ENCODE measurements around the gene FAM98C.
A peak's percentile ranks its signal among the peaks of the same experiment; 100 is the strongest.

Gene FAM98C

GRCh38 chr19:38429055-38429810 lies 26.3 kb downstream of the FAM98C start:
- no peak for DNase-seq

- no peak for DNase-seq
These were observed 26.9 kb downstream of the FAM98C start for GRCh38 chr19:38429811-38430156.

DNA sequence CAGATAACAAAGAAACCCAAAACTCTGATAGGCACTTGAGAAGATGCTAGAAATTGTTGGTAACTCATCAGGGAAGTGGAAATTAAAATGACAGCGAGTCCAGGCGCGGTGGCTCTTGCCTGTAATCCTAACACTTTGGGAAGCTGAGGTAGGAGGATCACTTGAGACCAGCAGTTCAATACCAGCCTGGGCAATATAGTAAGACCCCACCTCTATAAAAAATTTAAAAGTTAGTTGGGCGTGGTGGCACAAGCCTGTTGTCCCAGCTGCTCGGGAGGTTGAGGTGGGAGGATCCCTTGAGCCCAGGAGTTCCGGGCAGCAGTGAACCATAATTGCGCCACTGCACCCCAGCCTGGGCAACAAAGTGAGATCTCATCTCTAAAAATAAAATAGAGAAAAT lies 28.0 kb downstream of the FAM98C start:
- DNase-seq: no peak

GRCh38 chr19:38433268-38433733 lies 30.4 kb downstream of the FAM98C start, which contains the start of gene RYR1:
TSS of gene RYR1 (plus strand) at chr19:38433691. CDS start at chr19:38433830, 139 bp downstream.
- DNase-seq: peak; percentile 38 to 55

- DNase-seq: no peak
These were observed 31.7 kb downstream of the FAM98C start for GRCh38 chr19:38434549-38435051.

DNA sequence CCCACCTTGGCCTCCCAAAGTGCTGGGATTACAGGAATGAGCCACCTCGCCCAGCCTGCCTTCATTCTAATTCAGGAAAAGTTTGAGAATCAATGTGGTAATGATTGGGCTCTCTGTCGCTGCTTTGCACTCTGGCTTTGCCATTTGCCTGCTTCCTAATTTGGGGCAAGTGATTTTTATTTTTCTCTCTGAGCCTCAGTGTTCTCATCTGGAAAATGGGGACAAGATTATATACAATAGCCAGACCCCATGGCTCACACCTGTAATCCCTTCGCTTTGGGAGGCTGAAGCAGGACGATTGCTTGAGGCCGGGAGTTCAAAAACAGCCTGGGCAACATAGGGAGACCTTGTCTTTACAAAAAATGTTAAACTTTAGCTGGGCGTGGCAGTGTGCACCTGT lies 34.4 kb downstream of the FAM98C start:
- DNase-seq: no peak

DNA sequence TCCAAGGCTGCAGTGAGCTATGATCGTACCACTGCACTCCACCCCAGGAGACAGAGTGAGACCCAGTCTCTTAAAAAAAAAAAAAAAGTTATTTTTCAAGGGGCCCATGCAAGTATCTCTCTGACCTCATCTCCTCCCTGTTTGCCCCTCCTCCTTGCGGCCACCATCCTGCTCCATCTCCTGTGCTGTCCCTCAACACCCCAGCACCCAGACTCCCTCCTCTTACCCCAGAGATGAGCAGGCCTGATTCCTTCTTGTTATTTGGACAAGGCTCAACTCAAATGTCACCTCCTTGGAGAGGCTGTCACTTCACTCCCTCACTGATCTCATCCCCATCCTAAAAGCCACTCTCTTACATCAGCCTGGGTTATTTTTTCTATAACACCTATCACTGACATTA lies 35.0 kb downstream of the FAM98C start:
- no peak for DNase-seq

DNA sequence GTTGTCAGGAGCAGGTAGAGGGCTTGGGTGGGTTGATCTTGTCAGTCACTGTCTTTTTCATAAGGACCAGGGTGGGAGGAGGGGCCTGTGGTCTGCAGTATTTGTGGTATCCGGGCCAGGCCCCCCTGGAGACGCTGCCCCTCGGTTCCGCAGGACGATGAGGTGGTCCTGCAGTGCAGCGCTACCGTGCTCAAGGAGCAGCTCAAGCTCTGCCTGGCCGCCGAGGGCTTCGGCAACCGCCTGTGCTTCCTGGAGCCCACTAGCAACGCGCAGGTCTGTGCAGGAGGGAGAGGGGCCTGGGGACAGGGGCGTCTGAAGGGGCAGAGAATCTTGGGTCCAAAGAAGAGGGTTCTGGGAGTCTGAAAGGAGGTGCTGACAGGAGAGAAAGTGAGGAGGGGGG lies 37.7 kb downstream of the FAM98C start:
- no peak for DNase-seq

DNA sequence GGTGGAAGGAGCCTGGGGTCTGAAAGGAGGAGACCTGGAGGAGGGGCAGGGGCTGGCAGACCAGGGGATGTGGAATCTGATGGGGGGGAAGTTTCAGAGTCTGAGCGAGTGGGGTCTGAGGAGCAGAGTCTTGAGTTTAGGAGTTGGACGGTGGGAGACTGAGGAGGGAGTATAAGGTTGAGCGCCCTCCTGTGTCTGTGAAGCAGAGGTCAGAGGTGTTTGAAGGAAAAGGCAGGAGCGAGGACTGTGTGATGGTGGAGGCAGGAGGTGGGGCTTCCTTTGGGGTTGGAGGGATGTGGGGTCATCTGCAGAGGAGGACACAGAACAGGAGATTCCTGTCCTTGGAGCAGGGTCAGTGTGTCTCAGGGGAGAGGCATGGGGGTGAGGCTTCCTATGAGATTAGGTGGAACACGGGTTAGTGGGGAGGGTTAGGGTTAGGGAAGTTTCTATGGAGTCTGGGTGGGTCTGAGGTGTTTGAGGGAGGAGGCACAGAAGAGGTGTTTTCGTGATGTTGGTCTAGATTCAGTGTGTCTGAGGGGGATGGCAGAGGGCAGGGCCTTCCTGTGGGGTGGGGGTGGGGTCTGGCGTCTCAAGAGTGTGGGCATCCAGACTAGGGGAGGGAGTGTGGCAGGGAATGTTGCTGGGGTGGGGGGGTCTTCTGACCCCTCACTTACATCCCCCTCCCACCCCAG lies 38.9 kb downstream of the FAM98C start:
- DNase-seq: no peak

GRCh38 chr19:38442736-38443135 lies 39.8 kb downstream of the FAM98C start:
- DNase-seq: no peak

DNA sequence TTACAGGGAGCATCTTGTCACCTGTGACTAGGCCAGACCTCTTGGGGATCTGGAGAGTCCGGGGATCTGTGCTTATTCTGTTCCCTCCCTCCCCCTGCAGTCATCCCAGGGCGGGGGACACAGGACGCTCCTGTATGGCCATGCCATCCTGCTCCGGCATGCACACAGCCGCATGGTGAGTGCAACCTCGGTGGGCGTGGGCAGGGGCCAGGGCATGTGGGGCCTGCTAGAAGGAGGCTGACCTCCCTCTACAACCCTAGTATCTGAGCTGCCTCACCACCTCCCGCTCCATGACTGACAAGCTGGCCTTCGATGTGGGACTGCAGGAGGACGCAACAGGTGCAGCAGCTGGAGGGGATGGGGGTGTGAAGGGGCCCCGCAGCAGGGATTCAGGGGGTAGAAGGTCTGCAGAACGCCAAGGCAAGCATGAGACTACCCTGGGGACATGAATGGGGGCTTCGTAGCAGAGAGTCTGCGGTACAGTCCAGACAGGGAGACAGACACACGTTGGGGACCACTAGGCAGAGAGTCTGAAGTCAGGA lies 40.6 kb downstream of the FAM98C start:
- no peak for DNase-seq

GRCh38 chr19:38444026-38444425 lies 41.1 kb downstream of the FAM98C start:
- no peak for DNase-seq

GRCh38 chr19:38445362-38445761 lies 42.5 kb downstream of the FAM98C start:
- DNase-seq: no peak

GRCh38 chr19:38448225-38448624 lies 45.3 kb downstream of the FAM98C start:
- DNase-seq: no peak

GRCh38 chr19:38449518-38449917 lies 46.6 kb downstream of the FAM98C start:
- no peak for DNase-seq

DNA sequence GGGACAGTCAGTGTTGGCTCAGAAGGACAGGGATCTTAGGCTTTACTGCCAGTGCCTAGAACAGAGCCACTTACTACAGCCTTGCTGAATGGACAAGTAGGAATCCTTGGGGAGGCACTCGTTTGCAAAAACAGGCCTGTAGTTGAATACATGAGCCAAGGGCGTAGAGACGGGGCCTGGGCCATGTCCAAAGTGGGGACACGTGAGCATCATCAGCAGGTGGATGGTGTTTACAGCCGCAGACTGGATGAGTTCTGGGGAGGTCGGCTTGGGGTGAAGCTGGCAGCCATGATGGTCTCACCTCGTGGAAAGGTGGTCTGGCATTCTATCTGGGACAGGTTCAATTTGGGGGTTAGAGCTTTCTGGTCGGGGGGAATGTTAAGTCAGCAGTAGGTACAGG lies 48.1 kb downstream of the FAM98C start:
- no peak for DNase-seq

GRCh38 chr19:38451629-38452028 lies 48.7 kb downstream of the FAM98C start:
- no peak for DNase-seq

- DNase-seq: peak in 1 of 2 donors; percentile 7
These were observed 49.8 kb downstream of the FAM98C start for GRCh38 chr19:38452430-38453366.

DNA sequence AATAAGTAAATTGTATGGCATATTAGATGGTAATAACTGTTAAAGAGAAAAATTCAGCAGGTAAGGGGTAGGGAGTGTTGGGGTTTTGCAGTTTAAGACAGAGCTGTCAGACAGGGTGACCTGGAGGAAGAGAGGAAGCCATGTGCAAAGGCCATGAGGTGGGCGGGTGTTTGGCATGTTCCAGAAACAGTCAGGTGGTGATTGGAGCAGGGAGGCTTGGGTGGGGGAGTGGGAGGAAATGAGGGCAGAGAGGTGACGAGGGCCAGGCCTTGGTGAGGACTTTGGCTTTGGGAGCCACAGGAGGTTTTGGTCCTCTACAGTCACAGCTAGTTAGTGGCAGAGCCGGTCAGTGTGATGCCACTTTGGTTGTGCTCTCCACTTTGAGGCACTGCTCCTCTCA lies 50.7 kb downstream of the FAM98C start:
- no peak for DNase-seq

DNA sequence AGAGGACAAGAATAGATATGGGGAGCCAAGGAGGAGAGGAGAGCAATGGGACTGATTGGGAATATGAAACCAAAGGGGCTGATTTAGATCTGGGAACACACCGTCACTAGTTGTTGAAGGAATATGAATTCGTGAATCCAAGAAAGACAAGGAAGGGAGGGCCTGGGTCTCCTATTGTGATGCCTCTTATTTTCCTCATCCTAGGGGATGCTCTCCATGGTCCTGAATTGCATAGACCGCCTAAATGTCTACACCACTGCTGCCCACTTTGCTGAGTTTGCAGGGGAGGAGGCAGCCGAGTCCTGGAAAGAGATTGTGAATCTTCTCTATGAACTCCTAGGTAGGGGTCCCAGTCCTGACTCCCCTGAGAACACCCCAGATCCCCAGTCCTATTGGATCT lies 52.1 kb downstream of the FAM98C start:
- DNase-seq: no peak

GRCh38 chr19:38457202-38457601 lies 54.3 kb downstream of the FAM98C start:
- DNase-seq: no peak

DNA sequence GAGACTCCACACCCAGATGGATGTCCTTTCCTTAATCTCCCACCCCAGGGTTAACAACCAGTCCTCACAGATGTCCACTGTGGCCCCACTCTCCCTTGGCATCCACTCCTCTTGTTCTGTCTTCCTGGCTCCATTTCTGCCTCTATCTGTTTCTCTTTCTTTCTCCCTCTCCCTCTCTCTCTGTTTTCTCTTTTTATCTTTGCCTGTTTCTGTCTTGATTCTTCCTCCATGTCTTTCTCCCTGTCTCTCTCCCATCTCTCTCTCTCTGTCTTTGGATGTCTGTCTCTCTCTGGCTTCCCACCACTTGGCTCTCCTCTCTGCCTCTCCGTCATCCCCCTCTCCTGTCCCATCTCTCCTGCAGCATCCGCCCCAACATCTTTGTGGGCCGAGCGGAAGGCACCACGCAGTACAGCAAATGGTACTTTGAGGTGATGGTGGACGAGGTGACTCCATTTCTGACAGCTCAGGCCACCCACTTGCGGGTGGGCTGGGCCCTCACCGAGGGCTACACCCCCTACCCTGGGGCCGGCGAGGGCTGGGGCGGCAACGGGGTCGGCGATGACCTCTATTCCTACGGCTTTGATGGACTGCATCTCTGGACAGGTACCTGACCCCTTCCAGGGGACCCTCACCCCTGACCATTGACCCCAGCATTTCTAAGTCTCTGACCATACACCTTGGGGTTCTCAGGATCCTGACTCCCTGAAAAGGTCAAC lies 55.0 kb downstream of the FAM98C start:
- DNase-seq: no peak
